ENCODE results near the gene FARS2. TPM values are rescaled to one million over a fixed set of nuclear protein-coding genes. Genes with fewer than 3 reads are reported as not detected.

FARS2 gene
- total RNA-seq, 1 experiment from 2014 or later: 17.8 TPM

DNA sequence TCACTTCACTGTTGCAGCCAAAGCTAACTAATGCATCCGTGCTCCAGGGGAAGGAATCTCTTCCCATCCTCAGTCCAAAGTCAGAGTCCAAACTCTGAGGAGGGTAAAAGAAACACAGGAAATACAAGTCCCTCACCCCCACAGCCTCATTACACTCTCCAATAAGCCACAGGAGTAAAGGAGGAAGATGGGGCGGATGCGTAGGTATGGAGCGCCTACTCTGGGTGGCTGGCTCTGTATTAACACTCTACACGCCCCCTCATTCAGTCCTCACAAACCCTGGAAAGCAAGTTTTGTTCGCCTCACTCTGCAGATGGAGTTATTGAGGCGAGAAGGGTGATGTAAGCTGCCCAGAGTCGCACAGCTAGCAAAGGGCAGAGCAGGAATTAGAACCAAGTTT is 502.6 kb downstream of the FARS2 start:
- Histone ChIP-seq H3K27ac (ENCODE audit: low read depth, low read length, poor library complexity, severe bottlenecking) (no peak overlapping the region), H3K9me3 (ENCODE audit: low read depth, low read length, poor library complexity, severe bottlenecking) (no peaks in the 10 kb centered on the region), H3K27me3 (replicated peaks; ENCODE audit: insufficient read depth, low read depth, low read length, poor library complexity) (no peaks in the 10 kb centered on the region), H3K36me3 (ENCODE audit: insufficient read depth, low read length, poor library complexity, severe bottlenecking) (no peaks in the 10 kb centered on the region), H3K4me3 (ENCODE audit: low read depth, low read length, poor library complexity, severe bottlenecking) (no peak overlapping the region), H3K4me1 (ENCODE audit: insufficient read depth, low read length, poor library complexity, severe bottlenecking) (peaks cover 13% of the 10 kb centered on the region)
- no peak for DNase-seq (ENCODE audit: low spot score)
- intact Hi-C loops (cut with micrococcal nuclease; ENCODE audit: unreplicated experiment): loop anchor here (1.0 kb wide), 1 partner anchor 293 kb away; no protein-coding TSS in a partner anchor
- BruUV-seq (replicated peaks): no TSS peak
- ChIA-PET POLR2A (ENCODE audit: low non-redundant PET) (interaction anchor here (0.5 kb wide), 1 partner anchor 1790 kb away, joined by 3 read pairs; no protein-coding TSS in a partner anchor), CTCF (no interaction called here)
- TF ChIP-seq, protein P1, sequence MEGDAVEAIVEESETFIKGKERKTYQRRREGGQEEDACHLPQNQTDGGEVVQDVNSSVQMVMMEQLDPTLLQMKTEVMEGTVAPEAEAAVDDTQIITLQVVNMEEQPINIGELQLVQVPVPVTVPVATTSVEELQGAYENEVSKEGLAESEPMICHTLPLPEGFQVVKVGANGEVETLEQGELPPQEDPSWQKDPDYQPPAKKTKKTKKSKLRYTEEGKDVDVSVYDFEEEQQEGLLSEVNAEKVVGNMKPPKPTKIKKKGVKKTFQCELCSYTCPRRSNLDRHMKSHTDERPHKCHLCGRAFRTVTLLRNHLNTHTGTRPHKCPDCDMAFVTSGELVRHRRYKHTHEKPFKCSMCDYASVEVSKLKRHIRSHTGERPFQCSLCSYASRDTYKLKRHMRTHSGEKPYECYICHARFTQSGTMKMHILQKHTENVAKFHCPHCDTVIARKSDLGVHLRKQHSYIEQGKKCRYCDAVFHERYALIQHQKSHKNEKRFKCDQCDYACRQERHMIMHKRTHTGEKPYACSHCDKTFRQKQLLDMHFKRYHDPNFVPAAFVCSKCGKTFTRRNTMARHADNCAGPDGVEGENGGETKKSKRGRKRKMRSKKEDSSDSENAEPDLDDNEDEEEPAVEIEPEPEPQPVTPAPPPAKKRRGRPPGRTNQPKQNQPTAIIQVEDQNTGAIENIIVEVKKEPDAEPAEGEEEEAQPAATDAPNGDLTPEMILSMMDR (conservative IDR thresholded peaks at IDR 0.05; ENCODE audit: low read depth, low read length): no peak
- no peak for TF ChIP-seq EZH2 (IDR thresholded peaks at IDR 0.05; ENCODE audit: borderline replicate concordance, low read depth, low read length, poor library complexity, severe bottlenecking)

DNA sequence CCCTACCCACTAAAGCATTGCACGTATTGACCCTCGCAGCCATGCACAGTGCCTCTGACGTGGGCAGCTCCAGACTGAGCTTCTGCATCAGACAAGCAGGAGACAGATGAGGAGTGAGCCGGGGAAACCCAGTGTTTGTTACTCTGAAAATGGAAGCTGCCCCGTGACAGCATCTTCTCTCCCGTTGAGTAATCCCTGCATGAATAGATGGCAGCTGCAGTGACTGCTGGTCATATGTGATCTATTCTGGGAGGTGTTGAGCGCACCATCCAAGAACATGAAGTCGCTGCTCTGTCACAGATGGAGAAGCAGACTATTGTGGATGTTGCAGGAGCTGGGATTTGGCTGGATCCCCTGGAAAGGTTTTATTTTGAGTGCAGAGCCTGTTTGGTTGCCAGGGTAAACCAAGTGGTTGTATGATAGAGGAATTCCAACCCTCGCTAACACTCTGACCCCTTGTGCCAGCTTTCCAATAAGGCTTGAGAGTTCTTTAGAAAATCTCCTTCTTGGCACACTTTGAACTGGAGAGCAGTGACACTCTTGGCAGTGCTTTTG is 503.2 kb downstream of the FARS2 start:
- no peaks in the 10 kb centered on the region for H3K9me3 ChIP-seq (ENCODE audit: low read depth, low read length, poor library complexity, severe bottlenecking)
- peaks cover 13% of the 10 kb centered on the region for H3K4me1 ChIP-seq (ENCODE audit: insufficient read depth, low read length, poor library complexity, severe bottlenecking)
- CTCF ChIA-PET: interaction anchor here (1.1 kb wide), 1 partner anchor 342 kb away, joined by 3 read pairs; no protein-coding TSS in a partner anchor
- TF ChIP-seq, protein P1 (conservative IDR thresholded peaks at IDR 0.05; ENCODE audit: low read depth, low read length): no peak
- no peak for TF ChIP-seq EZH2 (IDR thresholded peaks at IDR 0.05; ENCODE audit: borderline replicate concordance, low read depth, low read length, poor library complexity, severe bottlenecking)
- POLR2A ChIA-PET (ENCODE audit: low non-redundant PET): interaction anchor here (0.5 kb wide), 1 partner anchor 1791 kb away, joined by 3 read pairs; no protein-coding TSS in a partner anchor
- no peaks in the 10 kb centered on the region for H3K27me3 ChIP-seq (replicated peaks; ENCODE audit: insufficient read depth, low read depth, low read length, poor library complexity)
- no peak overlapping the region for H3K27ac ChIP-seq (ENCODE audit: low read depth, low read length, poor library complexity, severe bottlenecking)
- no peak for DNase-seq (ENCODE audit: low spot score)
- no TSS peak for BruUV-seq (replicated peaks)
- no peaks in the 10 kb centered on the region for H3K36me3 ChIP-seq (ENCODE audit: insufficient read depth, low read length, poor library complexity, severe bottlenecking)
- intact Hi-C loops (cut with micrococcal nuclease; ENCODE audit: unreplicated experiment): loop anchor here (1.0 kb wide), 1 partner anchor 293 kb away; no protein-coding TSS in a partner anchor
- H3K4me3 ChIP-seq (ENCODE audit: low read depth, low read length, poor library complexity, severe bottlenecking): no peak overlapping the region

DNA sequence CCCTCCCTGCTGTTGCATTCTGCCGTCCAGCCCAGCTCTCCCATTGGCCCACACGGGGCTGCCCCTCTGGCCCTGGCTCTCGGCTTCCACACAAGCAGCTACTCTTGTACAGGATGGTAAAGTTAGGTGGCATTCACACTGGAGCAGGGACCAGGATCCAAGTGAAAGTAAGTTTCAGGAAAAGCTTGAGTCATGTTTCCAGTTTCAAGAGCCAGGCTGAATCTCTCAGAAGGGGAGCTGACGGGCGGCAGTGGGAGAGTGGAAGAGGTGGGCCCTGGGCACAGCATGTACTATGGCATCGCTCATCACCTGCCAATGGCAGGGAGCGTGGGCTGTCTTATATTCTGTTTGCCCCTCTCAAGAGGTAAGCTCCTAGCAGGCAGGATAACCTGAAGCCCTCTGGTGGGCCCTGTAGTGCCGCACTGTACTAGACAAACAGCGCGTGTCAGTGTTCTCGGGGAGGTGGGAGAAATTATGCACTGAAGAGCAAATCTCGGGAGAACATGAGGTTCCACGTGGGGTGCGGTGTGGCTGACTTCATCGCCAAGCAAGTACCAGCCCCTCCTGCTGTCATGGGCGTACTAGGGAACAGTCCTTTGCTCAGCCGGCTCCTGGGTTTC is 503.9 kb downstream of the FARS2 start:
- ChIA-PET POLR2A (ENCODE audit: low non-redundant PET) (no interaction called here), CTCF (interaction anchor here (0.7 to 1.1 kb wide), 2 partner anchors 294 to 343 kb away, joined by 3 read pairs; no protein-coding TSS in a partner anchor)
- Histone ChIP-seq H3K9me3 (ENCODE audit: low read depth, low read length, poor library complexity, severe bottlenecking) (no peaks in the 10 kb centered on the region), H3K27me3 (replicated peaks; ENCODE audit: insufficient read depth, low read depth, low read length, poor library complexity) (no peaks in the 10 kb centered on the region), H3K27ac (ENCODE audit: low read depth, low read length, poor library complexity, severe bottlenecking) (no peak overlapping the region), H3K36me3 (ENCODE audit: insufficient read depth, low read length, poor library complexity, severe bottlenecking) (no peaks in the 10 kb centered on the region), H3K4me1 (ENCODE audit: insufficient read depth, low read length, poor library complexity, severe bottlenecking) (peaks cover 13% of the 10 kb centered on the region), H3K4me3 (ENCODE audit: low read depth, low read length, poor library complexity, severe bottlenecking) (no peak overlapping the region)
- BruUV-seq (replicated peaks): no TSS peak
- no peak for TF ChIP-seq EZH2 (IDR thresholded peaks at IDR 0.05; ENCODE audit: borderline replicate concordance, low read depth, low read length, poor library complexity, severe bottlenecking)
- TF ChIP-seq, protein P1 (conservative IDR thresholded peaks at IDR 0.05; ENCODE audit: low read depth, low read length): no peak
- DNase-seq (ENCODE audit: low spot score): no peak
- intact Hi-C loops (cut with micrococcal nuclease; ENCODE audit: unreplicated experiment): no loop called here

All from A673 (cell line).